H1 (cell line): ENCODE measurements around the gene CNNM2. TPM values are rescaled to one million over a fixed set of nuclear protein-coding genes. Genes with fewer than 3 reads are reported as not detected.

Experiments used
- ASH2L ChIP-seq: fragments of 200-600, 300-600 bp; sonication (generic); IDR thresholded peaks from one replicate; pipeline ENCODE4 v1.7.1; 2017; ENCODE audit warnings: low read length
- BACH1 ChIP-seq: IDR thresholded peaks from 2 replicates; pipeline ENCODE4 v1.6.1; 2012; ENCODE audit warnings: low read length, improper control_type of control experiment
- BRCA1 ChIP-seq: IDR thresholded peaks from 2 replicates; pipeline ENCODE4 v1.6.1; 2012; ENCODE audit warnings: low read depth, low read length, improper control_type of control experiment
- CHD1 ChIP-seq: IDR thresholded peaks from 2 replicates; pipeline ENCODE4 v1.6.1; 2012; ENCODE audit warnings: low read depth, low read length, improper control_type of control experiment
- CHD2 ChIP-seq: IDR thresholded peaks from 2 replicates; pipeline ENCODE4 v1.6.1; 2012; ENCODE audit warnings: low read length, improper control_type of control experiment
- MAX ChIP-seq: IDR thresholded peaks from 2 replicates; pipeline ENCODE4 v1.6.1; 2012; ENCODE audit warnings: inconsistent platforms
- RAD21 ChIP-seq, 2 experiments: IDR thresholded peaks in 1 of 2; conservative IDR thresholded peaks in 1 of 2; 2 replicates each; pipeline ENCODE4 v1.6.1; 2011; ENCODE audit warnings: low read depth in 2 of 2, low read length in 2 of 2, improper control_type of control experiment in 1 of 2, inconsistent platforms in 1 of 2, mild to moderate bottlenecking in 1 of 2, moderate library complexity in 1 of 2
- RFX5 ChIP-seq: IDR thresholded peaks from 2 replicates; pipeline ENCODE4 v1.6.1; 2011; ENCODE audit warnings: low read depth, low read length, improper control_type of control experiment, borderline replicate concordance
- SIX5 ChIP-seq: IDR thresholded peaks from 2 replicates; pipeline ENCODE4 v1.6.1; 2011; ENCODE audit warnings: mild to moderate bottlenecking, low read depth, low read length
- TAF1 ChIP-seq: IDR thresholded peaks from 2 replicates; pipeline ENCODE4 v1.6.1; 2011; ENCODE audit warnings: mild to moderate bottlenecking, low read depth, low read length
- polyA plus RNA-seq, 7 experiments: library from polyadenylated mRNA; depleted of rRNA in 3 of 7; stranded (reverse) in 5 of 7; unstranded in 2 of 7; fragments of >200 nt in 5 of 7; fragments of 200-250 nt in 2 of 7; gene quantifications; 1 replicate in 5 of 7; 2 replicates in 1 of 7; 4 replicates in 1 of 7; pipeline versions ENCODE4 v1.2.1 to v1.2.3, GENCODE V29; 2011 to 2013; ENCODE audit warnings: missing spikeins in 2 of 7, mixed read lengths in 2 of 7
- total RNA-seq: library from RNA; stranded (reverse); fragmentation: NEBNext Ultra II Directional; extraction: Animal tissue kit (Norgen Biotek cat#: 25700); gene quantifications from 2 replicates; pipeline ENCODE4 v1.2.1, GENCODE V29; 2021
- TF ChIP-seq, protein P1 (sequence below): fragments of 300-600 bp; sonication (generic); IDR thresholded peaks from 2 replicates; pipeline ENCODE4 v1.7.1; 2012; ENCODE audit warnings: low read length, moderate library complexity, mild to moderate bottlenecking, inconsistent platforms; ENCODE audit not compliant: insufficient replicate concordance

CNNM2 gene
- total and polyA plus RNA-seq, 2 of the 8 experiments (the other 6 are each of a cell fraction or from before 2014, with no cell fraction given), result 7.3 to 23.6 TPM

GRCh38 chr10:103062854-103063590, 144.9 kb downstream of the CNNM2 start (continued):
- TF ChIP-seq, protein P1, sequence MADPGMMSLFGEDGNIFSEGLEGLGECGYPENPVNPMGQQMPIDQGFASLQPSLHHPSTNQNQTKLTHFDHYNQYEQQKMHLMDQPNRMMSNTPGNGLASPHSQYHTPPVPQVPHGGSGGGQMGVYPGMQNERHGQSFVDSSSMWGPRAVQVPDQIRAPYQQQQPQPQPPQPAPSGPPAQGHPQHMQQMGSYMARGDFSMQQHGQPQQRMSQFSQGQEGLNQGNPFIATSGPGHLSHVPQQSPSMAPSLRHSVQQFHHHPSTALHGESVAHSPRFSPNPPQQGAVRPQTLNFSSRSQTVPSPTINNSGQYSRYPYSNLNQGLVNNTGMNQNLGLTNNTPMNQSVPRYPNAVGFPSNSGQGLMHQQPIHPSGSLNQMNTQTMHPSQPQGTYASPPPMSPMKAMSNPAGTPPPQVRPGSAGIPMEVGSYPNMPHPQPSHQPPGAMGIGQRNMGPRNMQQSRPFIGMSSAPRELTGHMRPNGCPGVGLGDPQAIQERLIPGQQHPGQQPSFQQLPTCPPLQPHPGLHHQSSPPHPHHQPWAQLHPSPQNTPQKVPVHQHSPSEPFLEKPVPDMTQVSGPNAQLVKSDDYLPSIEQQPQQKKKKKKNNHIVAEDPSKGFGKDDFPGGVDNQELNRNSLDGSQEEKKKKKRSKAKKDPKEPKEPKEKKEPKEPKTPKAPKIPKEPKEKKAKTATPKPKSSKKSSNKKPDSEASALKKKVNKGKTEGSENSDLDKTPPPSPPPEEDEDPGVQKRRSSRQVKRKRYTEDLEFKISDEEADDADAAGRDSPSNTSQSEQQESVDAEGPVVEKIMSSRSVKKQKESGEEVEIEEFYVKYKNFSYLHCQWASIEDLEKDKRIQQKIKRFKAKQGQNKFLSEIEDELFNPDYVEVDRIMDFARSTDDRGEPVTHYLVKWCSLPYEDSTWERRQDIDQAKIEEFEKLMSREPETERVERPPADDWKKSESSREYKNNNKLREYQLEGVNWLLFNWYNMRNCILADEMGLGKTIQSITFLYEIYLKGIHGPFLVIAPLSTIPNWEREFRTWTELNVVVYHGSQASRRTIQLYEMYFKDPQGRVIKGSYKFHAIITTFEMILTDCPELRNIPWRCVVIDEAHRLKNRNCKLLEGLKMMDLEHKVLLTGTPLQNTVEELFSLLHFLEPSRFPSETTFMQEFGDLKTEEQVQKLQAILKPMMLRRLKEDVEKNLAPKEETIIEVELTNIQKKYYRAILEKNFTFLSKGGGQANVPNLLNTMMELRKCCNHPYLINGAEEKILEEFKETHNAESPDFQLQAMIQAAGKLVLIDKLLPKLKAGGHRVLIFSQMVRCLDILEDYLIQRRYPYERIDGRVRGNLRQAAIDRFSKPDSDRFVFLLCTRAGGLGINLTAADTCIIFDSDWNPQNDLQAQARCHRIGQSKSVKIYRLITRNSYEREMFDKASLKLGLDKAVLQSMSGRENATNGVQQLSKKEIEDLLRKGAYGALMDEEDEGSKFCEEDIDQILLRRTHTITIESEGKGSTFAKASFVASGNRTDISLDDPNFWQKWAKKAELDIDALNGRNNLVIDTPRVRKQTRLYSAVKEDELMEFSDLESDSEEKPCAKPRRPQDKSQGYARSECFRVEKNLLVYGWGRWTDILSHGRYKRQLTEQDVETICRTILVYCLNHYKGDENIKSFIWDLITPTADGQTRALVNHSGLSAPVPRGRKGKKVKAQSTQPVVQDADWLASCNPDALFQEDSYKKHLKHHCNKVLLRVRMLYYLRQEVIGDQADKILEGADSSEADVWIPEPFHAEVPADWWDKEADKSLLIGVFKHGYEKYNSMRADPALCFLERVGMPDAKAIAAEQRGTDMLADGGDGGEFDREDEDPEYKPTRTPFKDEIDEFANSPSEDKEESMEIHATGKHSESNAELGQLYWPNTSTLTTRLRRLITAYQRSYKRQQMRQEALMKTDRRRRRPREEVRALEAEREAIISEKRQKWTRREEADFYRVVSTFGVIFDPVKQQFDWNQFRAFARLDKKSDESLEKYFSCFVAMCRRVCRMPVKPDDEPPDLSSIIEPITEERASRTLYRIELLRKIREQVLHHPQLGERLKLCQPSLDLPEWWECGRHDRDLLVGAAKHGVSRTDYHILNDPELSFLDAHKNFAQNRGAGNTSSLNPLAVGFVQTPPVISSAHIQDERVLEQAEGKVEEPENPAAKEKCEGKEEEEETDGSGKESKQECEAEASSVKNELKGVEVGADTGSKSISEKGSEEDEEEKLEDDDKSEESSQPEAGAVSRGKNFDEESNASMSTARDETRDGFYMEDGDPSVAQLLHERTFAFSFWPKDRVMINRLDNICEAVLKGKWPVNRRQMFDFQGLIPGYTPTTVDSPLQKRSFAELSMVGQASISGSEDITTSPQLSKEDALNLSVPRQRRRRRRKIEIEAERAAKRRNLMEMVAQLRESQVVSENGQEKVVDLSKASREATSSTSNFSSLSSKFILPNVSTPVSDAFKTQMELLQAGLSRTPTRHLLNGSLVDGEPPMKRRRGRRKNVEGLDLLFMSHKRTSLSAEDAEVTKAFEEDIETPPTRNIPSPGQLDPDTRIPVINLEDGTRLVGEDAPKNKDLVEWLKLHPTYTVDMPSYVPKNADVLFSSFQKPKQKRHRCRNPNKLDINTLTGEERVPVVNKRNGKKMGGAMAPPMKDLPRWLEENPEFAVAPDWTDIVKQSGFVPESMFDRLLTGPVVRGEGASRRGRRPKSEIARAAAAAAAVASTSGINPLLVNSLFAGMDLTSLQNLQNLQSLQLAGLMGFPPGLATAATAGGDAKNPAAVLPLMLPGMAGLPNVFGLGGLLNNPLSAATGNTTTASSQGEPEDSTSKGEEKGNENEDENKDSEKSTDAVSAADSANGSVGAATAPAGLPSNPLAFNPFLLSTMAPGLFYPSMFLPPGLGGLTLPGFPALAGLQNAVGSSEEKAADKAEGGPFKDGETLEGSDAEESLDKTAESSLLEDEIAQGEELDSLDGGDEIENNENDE, result no peak
- no peak for TF ChIP-seq BACH1
- TF ChIP-seq SIX5, result no peak
- no peak for TF ChIP-seq BRCA1
- no peak for TF ChIP-seq RFX5
- peak; percentile 39 to 51 for TF ChIP-seq RAD21 (IDR thresholded peaks at IDR 0.05 in 1 of 2, conservative IDR thresholded peaks at IDR 0.05 in 1 of 2; ENCODE audit: low read depth in 2 of 2, low read length in 2 of 2)
- no peak for TF ChIP-seq CHD2
- TF ChIP-seq MAX, result peak; percentile 58
- TF ChIP-seq CHD1, result no peak
- no peak for TF ChIP-seq ASH2L
- no peak for TF ChIP-seq TAF1
